GM12873 (cell line): ENCODE data around the gene ADGRL3.

Experiments used
- TF ChIP-seq, protein P1 (sequence below): IDR thresholded peaks from 2 replicates; pipeline ENCODE4 v1.5.1; 2012; ENCODE audit warnings: low read depth, mild to moderate bottlenecking, moderate library complexity, low read length, control low read depth; ENCODE audit not compliant: insufficient read depth; ENCODE audit errors: missing control alignments

The ADGRL3 gene

DNA sequence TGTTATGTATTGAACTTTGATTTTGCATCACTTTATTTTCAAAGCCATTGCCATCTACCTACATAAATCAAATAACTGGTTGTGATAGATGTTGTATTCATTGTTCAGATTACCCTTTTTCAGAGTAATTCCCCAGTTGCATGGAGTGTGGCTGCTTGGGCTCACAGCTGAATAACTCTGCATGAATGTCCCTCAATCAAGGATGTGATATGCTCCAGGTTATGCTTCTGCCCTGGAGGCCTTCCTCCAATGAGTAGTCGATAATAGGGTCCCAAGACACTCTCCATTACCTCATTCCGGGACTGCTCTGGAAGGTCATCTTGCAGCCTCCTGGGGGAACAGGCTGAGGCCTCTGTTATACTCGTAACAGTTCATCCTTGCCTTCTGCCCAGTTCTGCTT is 251.8 kb downstream of the ADGRL3 start:
- TF ChIP-seq, protein P1, sequence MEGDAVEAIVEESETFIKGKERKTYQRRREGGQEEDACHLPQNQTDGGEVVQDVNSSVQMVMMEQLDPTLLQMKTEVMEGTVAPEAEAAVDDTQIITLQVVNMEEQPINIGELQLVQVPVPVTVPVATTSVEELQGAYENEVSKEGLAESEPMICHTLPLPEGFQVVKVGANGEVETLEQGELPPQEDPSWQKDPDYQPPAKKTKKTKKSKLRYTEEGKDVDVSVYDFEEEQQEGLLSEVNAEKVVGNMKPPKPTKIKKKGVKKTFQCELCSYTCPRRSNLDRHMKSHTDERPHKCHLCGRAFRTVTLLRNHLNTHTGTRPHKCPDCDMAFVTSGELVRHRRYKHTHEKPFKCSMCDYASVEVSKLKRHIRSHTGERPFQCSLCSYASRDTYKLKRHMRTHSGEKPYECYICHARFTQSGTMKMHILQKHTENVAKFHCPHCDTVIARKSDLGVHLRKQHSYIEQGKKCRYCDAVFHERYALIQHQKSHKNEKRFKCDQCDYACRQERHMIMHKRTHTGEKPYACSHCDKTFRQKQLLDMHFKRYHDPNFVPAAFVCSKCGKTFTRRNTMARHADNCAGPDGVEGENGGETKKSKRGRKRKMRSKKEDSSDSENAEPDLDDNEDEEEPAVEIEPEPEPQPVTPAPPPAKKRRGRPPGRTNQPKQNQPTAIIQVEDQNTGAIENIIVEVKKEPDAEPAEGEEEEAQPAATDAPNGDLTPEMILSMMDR = no peak

DNA sequence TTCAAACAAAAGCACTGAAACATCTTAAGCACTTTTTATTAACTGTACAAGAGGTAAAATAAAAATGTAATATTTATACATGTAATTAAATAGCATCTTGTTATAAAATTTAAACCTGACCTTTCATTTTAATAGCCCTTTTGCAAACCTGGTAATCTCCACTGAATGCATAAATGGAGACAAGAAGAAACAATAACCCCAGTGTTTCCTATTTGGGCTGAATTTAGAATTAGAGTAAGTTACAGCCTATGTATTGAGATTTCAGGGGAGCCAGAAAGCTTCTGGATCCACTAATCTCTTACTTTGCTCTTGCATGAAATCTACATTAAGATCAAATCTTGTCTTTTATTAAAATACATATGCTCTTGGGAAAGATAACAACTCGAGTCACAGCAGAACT is 261.8 kb downstream of the ADGRL3 start:
- TF ChIP-seq, protein P1 = no peak

DNA sequence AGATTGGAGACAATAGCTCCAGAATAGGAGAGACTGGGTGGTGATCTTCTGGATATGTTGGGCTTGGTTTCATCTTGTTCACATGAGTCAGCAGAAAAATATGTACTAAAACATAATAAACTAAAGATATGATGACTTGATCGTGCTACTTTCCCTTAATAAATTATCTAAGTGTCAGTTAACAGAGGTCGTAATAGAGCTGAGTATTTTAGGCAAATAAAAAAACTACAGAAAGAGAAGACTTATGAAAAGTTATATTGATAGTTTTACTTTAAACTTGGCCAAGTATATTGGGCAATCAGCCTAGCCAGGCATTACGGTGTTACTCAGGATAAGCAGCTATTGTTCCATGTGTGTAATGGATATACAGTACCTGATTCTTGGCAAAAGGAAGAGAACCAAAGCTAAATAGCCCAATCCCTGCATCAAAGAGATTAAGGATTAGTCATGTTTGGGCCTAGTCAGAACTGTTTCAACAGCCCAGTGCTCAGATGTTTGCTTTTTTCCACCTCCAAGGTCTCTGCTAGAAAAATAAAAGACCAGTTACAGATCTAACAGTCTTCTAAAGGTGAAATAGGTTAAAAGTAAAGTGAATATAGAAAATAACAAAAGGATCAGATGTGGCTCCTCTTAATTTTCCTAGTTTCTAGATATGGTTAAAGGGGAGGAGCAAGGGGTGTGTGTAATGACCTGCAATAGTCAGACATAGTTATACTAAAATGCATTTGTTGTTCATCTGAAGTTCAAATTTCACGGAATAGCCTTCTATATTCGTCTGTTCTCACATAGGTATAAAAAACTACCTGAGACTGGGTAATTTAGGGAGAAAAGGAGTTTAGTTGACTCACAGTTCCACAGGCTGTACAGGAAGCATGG is 262.6 kb downstream of the ADGRL3 start:
- TF ChIP-seq, protein P1 = no peak

DNA sequence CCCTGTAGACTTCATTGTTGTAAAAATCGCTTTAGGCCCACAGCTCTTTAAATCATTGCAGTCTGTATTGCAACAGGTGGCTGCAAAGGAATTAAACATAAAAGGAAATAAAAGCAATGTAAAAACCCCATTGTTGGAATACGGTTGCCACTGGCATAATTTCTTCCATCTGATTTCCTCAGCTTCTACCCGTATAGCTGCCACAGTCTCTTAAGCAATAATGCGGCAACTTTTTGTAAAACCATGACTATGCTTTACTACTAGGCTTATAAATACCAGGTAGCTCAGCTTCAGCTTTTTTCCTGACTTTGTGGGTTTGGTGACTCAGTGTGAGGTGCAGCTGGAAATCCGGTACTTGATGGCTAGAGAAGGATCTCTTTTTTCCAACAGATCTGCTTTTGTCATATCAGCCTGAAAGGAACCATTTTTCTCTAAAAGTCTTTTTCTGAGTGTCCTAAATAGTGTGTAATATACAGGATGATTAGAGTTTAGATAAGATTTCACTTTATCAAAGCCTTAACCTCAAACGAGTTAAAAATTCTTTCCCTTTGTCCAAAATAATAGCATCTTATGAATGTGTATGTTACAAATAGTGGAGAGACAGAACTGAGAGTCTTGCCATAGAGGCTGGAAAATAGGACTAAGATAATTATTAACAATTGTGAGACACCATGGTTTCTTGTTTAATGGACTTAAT is 268.0 kb downstream of the ADGRL3 start:
- TF ChIP-seq, protein P1 = no peak

DNA sequence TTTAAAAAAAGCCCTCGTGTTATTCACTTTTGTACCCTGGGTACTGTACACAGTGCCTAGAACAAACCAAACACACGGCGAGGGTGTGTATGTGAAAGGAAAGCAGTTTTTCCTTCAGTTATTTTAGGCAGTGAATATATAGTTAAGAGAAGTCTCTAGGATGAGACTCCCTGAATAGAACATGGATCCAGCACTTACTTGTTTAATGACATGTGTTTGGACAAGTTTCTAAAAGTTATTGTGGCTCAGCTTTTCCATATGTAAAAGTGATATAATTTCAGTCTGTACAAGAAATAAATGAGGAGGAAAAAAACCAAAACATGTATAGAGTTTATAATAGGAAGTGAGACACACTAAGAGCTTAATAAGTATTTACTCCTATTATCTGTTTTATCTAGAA is 273.2 kb downstream of the ADGRL3 start:
- TF ChIP-seq, protein P1 = no peak

DNA sequence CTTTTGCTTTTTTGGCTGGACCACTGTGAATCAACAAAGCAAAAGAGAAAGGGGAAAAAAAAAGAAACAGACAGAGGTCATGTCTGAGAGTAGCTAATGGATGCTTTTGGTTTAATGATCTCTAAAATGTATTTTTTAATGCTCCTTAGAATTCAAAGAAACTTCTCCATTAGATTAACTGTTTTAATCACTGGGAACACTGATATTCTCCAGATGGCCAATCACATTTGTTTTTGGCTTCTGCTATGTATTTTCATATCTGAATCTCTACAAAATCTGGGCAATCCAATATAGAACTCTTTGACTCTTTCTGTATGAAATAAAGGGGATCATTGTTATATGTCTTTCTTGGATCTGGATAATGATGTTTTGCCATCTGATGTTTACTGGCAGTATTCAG is 278.2 kb downstream of the ADGRL3 start:
- TF ChIP-seq, protein P1 = no peak

DNA sequence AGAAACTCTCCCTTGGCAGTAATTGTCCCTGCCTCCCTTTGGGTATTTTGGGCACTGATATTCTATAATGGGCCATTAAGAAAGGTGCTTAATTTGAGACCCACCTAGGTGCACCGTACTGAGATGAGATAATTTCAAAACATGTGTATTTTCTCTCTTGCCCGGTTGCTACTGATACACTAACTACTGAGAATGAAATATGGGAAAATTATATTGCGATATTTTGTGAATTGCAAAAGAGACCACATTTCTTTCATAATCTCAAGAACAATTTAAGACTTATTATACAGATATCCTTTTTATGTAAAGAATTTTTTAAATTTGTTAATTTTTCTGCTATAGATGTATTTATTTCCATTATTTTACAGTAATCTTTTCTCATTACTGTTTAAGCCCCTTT is 284.9 kb downstream of the ADGRL3 start:
- TF ChIP-seq, protein P1 = no peak
